Endothelial cell (in vitro differentiated cells): ENCODE data around the gene OGFR. TPM values are rescaled to one million over a fixed set of nuclear protein-coding genes. Genes with fewer than 3 reads are reported as not detected.
A peak's percentile ranks its signal among the peaks of the same experiment; 100 is the strongest.
"Not testable (repeated sequence)": the region's sequence is repeated elsewhere in the genome, so short reads cannot be mapped to it uniquely, and the experiment has no call there.

Source experiments
- DNase-seq: peaks from one replicate; pipeline ENCODE4 v3.0.0; 2021; ENCODE audit warnings: low spot score
- H3K27ac Mint-ChIP-seq: one replicate; pipeline ENCODE4 v1.8.0; 2021; ENCODE audit warnings: mixed read lengths, inconsistent platforms; ENCODE audit not compliant: unreplicated experiment
- H3K27me3 Mint-ChIP-seq: one replicate; pipeline ENCODE4 v1.8.0; 2021; ENCODE audit warnings: mild to moderate bottlenecking, moderate library complexity, mixed read lengths, inconsistent platforms; ENCODE audit not compliant: unreplicated experiment
- H3K36me3 Mint-ChIP-seq: one replicate; pipeline ENCODE4 v1.8.0; 2021; ENCODE audit warnings: mild to moderate bottlenecking, low read depth, mixed read lengths, inconsistent platforms; ENCODE audit not compliant: unreplicated experiment
- H3K4me1 Mint-ChIP-seq: one replicate; pipeline ENCODE4 v1.8.0; 2021; ENCODE audit warnings: mild to moderate bottlenecking, mixed read lengths, inconsistent platforms; ENCODE audit not compliant: unreplicated experiment
- H3K4me3 Mint-ChIP-seq: one replicate; pipeline ENCODE4 v1.8.0; 2021; ENCODE audit warnings: mild to moderate bottlenecking, mixed read lengths, inconsistent platforms; ENCODE audit not compliant: unreplicated experiment
- H3K9me3 Mint-ChIP-seq: one replicate; pipeline ENCODE4 v1.8.0; 2021; ENCODE audit warnings: mixed read lengths, inconsistent platforms; ENCODE audit not compliant: unreplicated experiment
- total RNA-seq: library from RNA; stranded (reverse); fragmentation: NEBNext Ultra II Directional; extraction: Animal tissue kit (Norgen Biotek cat#: 25700); gene quantifications from one replicate; pipeline ENCODE4 v1.2.1, GENCODE V29; 2021; ENCODE audit not compliant: unreplicated experiment
- TF ChIP-seq, protein P1 (sequence below): fragments of 200-600 bp; sonication (generic); IDR thresholded peaks from one replicate; pipeline ENCODE4 v1.5.0; 2021; ENCODE audit warnings: antibody characterized with exemption; ENCODE audit not compliant: unreplicated experiment

Gene OGFR
- total RNA-seq, 1 donor from 2014 or later = 27.6 TPM

- peaks cover 11% of the 10 kb centered on the region for H3K27me3 Mint-ChIP-seq
- TF ChIP-seq, protein P1, sequence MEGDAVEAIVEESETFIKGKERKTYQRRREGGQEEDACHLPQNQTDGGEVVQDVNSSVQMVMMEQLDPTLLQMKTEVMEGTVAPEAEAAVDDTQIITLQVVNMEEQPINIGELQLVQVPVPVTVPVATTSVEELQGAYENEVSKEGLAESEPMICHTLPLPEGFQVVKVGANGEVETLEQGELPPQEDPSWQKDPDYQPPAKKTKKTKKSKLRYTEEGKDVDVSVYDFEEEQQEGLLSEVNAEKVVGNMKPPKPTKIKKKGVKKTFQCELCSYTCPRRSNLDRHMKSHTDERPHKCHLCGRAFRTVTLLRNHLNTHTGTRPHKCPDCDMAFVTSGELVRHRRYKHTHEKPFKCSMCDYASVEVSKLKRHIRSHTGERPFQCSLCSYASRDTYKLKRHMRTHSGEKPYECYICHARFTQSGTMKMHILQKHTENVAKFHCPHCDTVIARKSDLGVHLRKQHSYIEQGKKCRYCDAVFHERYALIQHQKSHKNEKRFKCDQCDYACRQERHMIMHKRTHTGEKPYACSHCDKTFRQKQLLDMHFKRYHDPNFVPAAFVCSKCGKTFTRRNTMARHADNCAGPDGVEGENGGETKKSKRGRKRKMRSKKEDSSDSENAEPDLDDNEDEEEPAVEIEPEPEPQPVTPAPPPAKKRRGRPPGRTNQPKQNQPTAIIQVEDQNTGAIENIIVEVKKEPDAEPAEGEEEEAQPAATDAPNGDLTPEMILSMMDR = no peak
- DNase-seq = no peak
- no peak overlapping the region for H3K4me3 Mint-ChIP-seq
- peaks cover 5% of the 10 kb centered on the region for H3K4me1 Mint-ChIP-seq
- H3K27ac Mint-ChIP-seq = no peak overlapping the region
- peaks cover under 1% of the 10 kb centered on the region for H3K9me3 Mint-ChIP-seq
- H3K36me3 Mint-ChIP-seq = peaks cover 19% of the 10 kb centered on the region
Measured at GRCh38 chr20:62852196-62852595, 47.6 kb downstream of the OGFR start.

DNA sequence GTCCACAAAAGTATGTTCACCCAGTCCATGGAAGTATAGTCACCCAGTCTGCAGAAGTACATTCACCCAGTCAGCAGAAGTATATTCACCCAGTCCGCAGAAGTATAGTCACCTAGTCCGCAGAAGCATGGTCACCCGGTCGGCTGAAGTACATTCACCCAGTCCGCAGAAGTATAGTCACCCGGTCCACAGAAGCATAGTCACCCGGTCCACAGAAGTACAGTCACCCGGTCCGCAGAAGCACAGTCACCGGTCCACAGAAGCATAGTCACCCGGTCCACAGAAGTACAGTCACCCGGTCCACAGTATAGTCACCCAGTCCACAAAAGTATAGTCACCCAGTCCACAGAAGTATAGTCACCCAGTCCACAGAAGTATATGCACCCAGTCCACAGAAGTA lies 48.2 kb downstream of the OGFR start:
- DNase-seq = no peak
- no peak overlapping the region for H3K27ac Mint-ChIP-seq
- H3K4me1 Mint-ChIP-seq = peaks cover 11% of the 10 kb centered on the region
- H3K4me3 Mint-ChIP-seq = peak overlapping the region; percentile 17
- TF ChIP-seq, protein P1 = no peak
- H3K27me3 Mint-ChIP-seq = peaks cover 15% of the 10 kb centered on the region
- peaks cover 3% of the 10 kb centered on the region for H3K9me3 Mint-ChIP-seq
- peaks cover 25% of the 10 kb centered on the region for H3K36me3 Mint-ChIP-seq

GRCh38 chr20:62853304-62853703 lies 48.7 kb downstream of the OGFR start:
- peaks cover 28% of the 10 kb centered on the region for H3K36me3 Mint-ChIP-seq
- not testable (repeated sequence) for H3K4me3 Mint-ChIP-seq, H3K9me3 Mint-ChIP-seq, DNase-seq, H3K27ac Mint-ChIP-seq
- H3K4me1 Mint-ChIP-seq = peaks cover 15% of the 10 kb centered on the region
- H3K27me3 Mint-ChIP-seq = peaks cover 16% of the 10 kb centered on the region

- TF ChIP-seq, protein P1 = no peak
- Mint-ChIP-seq H3K27me3 (peaks cover 17% of the 10 kb centered on the region), H3K4me3 (peak overlapping the region; percentile 6), H3K9me3 (peaks cover 3% of the 10 kb centered on the region), H3K4me1 (peaks cover 20% of the 10 kb centered on the region), H3K27ac (no peak overlapping the region), H3K36me3 (peaks cover 28% of the 10 kb centered on the region)
- no peak for DNase-seq
Measured at GRCh38 chr20:62854121-62854520, 49.5 kb downstream of the OGFR start.

- TF ChIP-seq, protein P1 = no peak
Measured at GRCh38 chr20:62855120-62855519, 50.5 kb downstream of the OGFR start.

More at GRCh38 chr20:62855120-62855519, 50.5 kb downstream of the OGFR start:
- Mint-ChIP-seq H3K36me3 (peaks cover 30% of the 10 kb centered on the region), H3K4me1 (peaks cover 30% of the 10 kb centered on the region), H3K9me3 (peaks cover 3% of the 10 kb centered on the region), H3K27ac (no peak overlapping the region), H3K27me3 (peaks cover 21% of the 10 kb centered on the region), H3K4me3 (no peak overlapping the region)
- DNase-seq = no peak
